ENCODE measurements around the gene TTC21B.

TTC21B gene

DNA sequence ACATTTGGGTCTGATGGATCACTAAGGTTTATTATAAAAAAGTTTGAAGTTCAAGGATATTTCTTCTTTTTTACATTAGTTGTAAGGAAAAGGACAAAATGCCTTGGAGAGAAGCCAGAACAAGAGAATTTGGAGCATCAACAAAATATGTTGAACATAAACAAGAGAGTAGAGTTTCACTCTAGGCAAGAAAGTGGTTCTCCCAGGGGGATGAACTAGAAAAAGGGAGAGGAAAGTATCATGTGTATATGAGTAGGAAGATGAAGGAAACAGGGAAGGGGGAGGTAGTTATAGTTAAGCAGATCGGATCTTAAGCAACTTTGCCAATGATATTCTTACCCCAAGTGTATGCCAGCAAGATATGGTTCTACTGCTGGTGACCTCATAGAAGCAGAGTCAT is 95.7 kb downstream of the TTC21B start:
- Histone ChIP-seq H2AFZ (ENCODE audit: low read length) (no peak overlapping the region), H3K9me2 (ENCODE audit: low read depth, low read length) (no peaks in the 10 kb centered on the region), H3F3A (ENCODE audit: insufficient read depth, low read length) (no peaks in the 10 kb centered on the region), H3K36me3 (ENCODE audit: insufficient read depth, low read length) (no peaks in the 10 kb centered on the region), H3K4me3 (ENCODE audit: low read depth, low read length, poor library complexity, severe bottlenecking) (no peak overlapping the region), H3K27me3 (ENCODE audit: insufficient read depth, low read length) (no peaks in the 10 kb centered on the region), H4K20me1 (ENCODE audit: insufficient read depth, low read length) (no peaks in the 10 kb centered on the region), H3K4me2 (ENCODE audit: low read length) (no peak overlapping the region), H3K9me3 (ENCODE audit: low read length) (no peaks in the 10 kb centered on the region), H3K27ac (ENCODE audit: low read depth, low read length, poor library complexity, severe bottlenecking) (no peak overlapping the region), H3K4me1 (ENCODE audit: insufficient read depth, low read length, severe bottlenecking) (no peaks in the 10 kb centered on the region), H3K79me2 (ENCODE audit: insufficient read depth, low read length) (no peaks in the 10 kb centered on the region), H3K9ac (ENCODE audit: low read length) (no peak overlapping the region)
- TF ChIP-seq, protein P1, sequence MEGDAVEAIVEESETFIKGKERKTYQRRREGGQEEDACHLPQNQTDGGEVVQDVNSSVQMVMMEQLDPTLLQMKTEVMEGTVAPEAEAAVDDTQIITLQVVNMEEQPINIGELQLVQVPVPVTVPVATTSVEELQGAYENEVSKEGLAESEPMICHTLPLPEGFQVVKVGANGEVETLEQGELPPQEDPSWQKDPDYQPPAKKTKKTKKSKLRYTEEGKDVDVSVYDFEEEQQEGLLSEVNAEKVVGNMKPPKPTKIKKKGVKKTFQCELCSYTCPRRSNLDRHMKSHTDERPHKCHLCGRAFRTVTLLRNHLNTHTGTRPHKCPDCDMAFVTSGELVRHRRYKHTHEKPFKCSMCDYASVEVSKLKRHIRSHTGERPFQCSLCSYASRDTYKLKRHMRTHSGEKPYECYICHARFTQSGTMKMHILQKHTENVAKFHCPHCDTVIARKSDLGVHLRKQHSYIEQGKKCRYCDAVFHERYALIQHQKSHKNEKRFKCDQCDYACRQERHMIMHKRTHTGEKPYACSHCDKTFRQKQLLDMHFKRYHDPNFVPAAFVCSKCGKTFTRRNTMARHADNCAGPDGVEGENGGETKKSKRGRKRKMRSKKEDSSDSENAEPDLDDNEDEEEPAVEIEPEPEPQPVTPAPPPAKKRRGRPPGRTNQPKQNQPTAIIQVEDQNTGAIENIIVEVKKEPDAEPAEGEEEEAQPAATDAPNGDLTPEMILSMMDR (IDR thresholded peaks at IDR 0.05; ENCODE audit: low read length): no peak
- no peak for TF ChIP-seq EZH2 (IDR thresholded peaks at IDR 0.05; ENCODE audit: borderline replicate concordance, low read length)

GRCh38 chr2:165852394-165852793 is 101.2 kb downstream of the TTC21B start:
- Histone ChIP-seq H3K4me3 (ENCODE audit: low read depth, low read length, poor library complexity, severe bottlenecking) (no peak overlapping the region), H3K27ac (ENCODE audit: low read depth, low read length, poor library complexity, severe bottlenecking) (no peak overlapping the region), H3K4me1 (ENCODE audit: insufficient read depth, low read length, severe bottlenecking) (no peaks in the 10 kb centered on the region), H2AFZ (ENCODE audit: low read length) (no peak overlapping the region), H3K79me2 (ENCODE audit: insufficient read depth, low read length) (no peaks in the 10 kb centered on the region), H3K36me3 (ENCODE audit: insufficient read depth, low read length) (no peaks in the 10 kb centered on the region), H3F3A (ENCODE audit: insufficient read depth, low read length) (no peaks in the 10 kb centered on the region), H3K9me2 (ENCODE audit: low read depth, low read length) (no peaks in the 10 kb centered on the region), H3K9ac (ENCODE audit: low read length) (no peak overlapping the region), H3K27me3 (ENCODE audit: insufficient read depth, low read length) (no peaks in the 10 kb centered on the region), H4K20me1 (ENCODE audit: insufficient read depth, low read length) (no peaks in the 10 kb centered on the region), H3K9me3 (ENCODE audit: low read length) (no peaks in the 10 kb centered on the region), H3K4me2 (ENCODE audit: low read length) (no peak overlapping the region)
- TF ChIP-seq, protein P1 (IDR thresholded peaks at IDR 0.05; ENCODE audit: low read length): no peak
- no peak for TF ChIP-seq EZH2 (IDR thresholded peaks at IDR 0.05; ENCODE audit: borderline replicate concordance, low read length)

- Histone ChIP-seq H3K36me3 (ENCODE audit: insufficient read depth, low read length) (no peaks in the 10 kb centered on the region), H3K9me3 (ENCODE audit: low read length) (no peaks in the 10 kb centered on the region), H3K4me1 (ENCODE audit: insufficient read depth, low read length, severe bottlenecking) (no peaks in the 10 kb centered on the region), H3K27me3 (ENCODE audit: insufficient read depth, low read length) (no peaks in the 10 kb centered on the region), H3K4me2 (ENCODE audit: low read length) (no peak overlapping the region), H2AFZ (ENCODE audit: low read length) (no peak overlapping the region), H3K27ac (ENCODE audit: low read depth, low read length, poor library complexity, severe bottlenecking) (no peak overlapping the region), H4K20me1 (ENCODE audit: insufficient read depth, low read length) (no peaks in the 10 kb centered on the region), H3K9me2 (ENCODE audit: low read depth, low read length) (no peaks in the 10 kb centered on the region), H3K9ac (ENCODE audit: low read length) (no peak overlapping the region), H3K4me3 (ENCODE audit: low read depth, low read length, poor library complexity, severe bottlenecking) (no peak overlapping the region), H3K79me2 (ENCODE audit: insufficient read depth, low read length) (no peaks in the 10 kb centered on the region), H3F3A (ENCODE audit: insufficient read depth, low read length) (no peaks in the 10 kb centered on the region)
- TF ChIP-seq, protein P1 (IDR thresholded peaks at IDR 0.05; ENCODE audit: low read length): peak; percentile 30; the same call in 1 of the 2 replicates
- no peak for TF ChIP-seq EZH2 (IDR thresholded peaks at IDR 0.05; ENCODE audit: borderline replicate concordance, low read length)
Measured at GRCh38 chr2:165847001-165847400, 106.6 kb downstream of the TTC21B start.
